SU-DHL-6 (cell line): ENCODE measurements around the gene PVR.

Source experiments
- H2AFZ ChIP-seq: fragments of 200-600 bp; sonication (generic); 2 replicates; pipeline ENCODE4 v1.6.1; 2014; ENCODE audit warnings: low read depth, mild to moderate bottlenecking, moderate library complexity, mixed read lengths, antibody characterized with exemption, low read length; ENCODE audit not compliant: severe bottlenecking
- H3F3A ChIP-seq: fragments of 200-600 bp; shearing (Covaris generic); 2 replicates; pipeline ENCODE4 v1.6.0; 2016; ENCODE audit warnings: antibody characterized with exemption, mild to moderate bottlenecking; ENCODE audit not compliant: insufficient read depth
- H3K27ac ChIP-seq: fragments of 200-600 bp; sonication (generic); 2 replicates; pipeline ENCODE4 v1.5.1; 2016; ENCODE audit warnings: low read depth, mild to moderate bottlenecking, low read length, moderate library complexity, mixed read lengths
- H3K27me3 ChIP-seq: fragments of 200-600 bp; sonication (generic), shearing (Covaris generic); 2 replicates; pipeline ENCODE4 v1.6.0; 2014; ENCODE audit warnings: mild to moderate bottlenecking, low read length
- H3K36me3 ChIP-seq: fragments of 200-600 bp; sonication (generic); 2 replicates; pipeline ENCODE4 v1.6.1; 2014; ENCODE audit warnings: mild to moderate bottlenecking, low read length, mixed read lengths
- H3K4me2 ChIP-seq: fragments of 300-600, 200-600 bp; shearing (Covaris generic), sonication (generic); 2 replicates; pipeline ENCODE4 v1.6.0; 2014; ENCODE audit warnings: low read length, low read depth, mild to moderate bottlenecking; ENCODE audit not compliant: poor library complexity, severe bottlenecking
- H3K4me3 ChIP-seq: fragments of 200-600 bp; sonication (generic); 2 replicates; pipeline ENCODE4 v1.5.1; 2014; ENCODE audit warnings: antibody characterized with exemption, low read length, mild to moderate bottlenecking, mixed read lengths; ENCODE audit not compliant: insufficient read depth, poor library complexity, severe bottlenecking
- H3K79me2 ChIP-seq: fragments of 200-600 bp; sonication (generic); 2 replicates; pipeline ENCODE4 v1.6.1; 2014; ENCODE audit warnings: mild to moderate bottlenecking, low read length, moderate library complexity; ENCODE audit not compliant: insufficient read depth
- H3K9ac ChIP-seq: fragments of 200-600 bp; sonication (generic); 2 replicates; pipeline ENCODE4 v1.7.0; 2014; ENCODE audit warnings: mild to moderate bottlenecking, low read length
- H3K9me2 ChIP-seq: fragments of 200-600 bp; sonication (generic); replicated peaks from 2 replicates; pipeline ENCODE4 v1.6.1; 2014; ENCODE audit warnings: low read length; ENCODE audit not compliant: insufficient read depth
- H3K9me3 ChIP-seq: fragments of 200-600 bp; sonication (generic); 2 replicates; pipeline ENCODE4 v1.6.1; 2014; ENCODE audit warnings: low read length, mixed read lengths; ENCODE audit not compliant: insufficient read depth
- H4K20me1 ChIP-seq: fragments of 200-600 bp; sonication (generic); 2 replicates; pipeline ENCODE4 v1.6.1; 2014; ENCODE audit warnings: low read depth, mild to moderate bottlenecking, antibody characterized with exemption, low read length, moderate library complexity, mixed read lengths
- CTCF ChIP-seq: fragments of 200-600 bp; sonication (generic); IDR thresholded peaks from one replicate; pipeline ENCODE4 v1.5.1; 2017; ENCODE audit warnings: antibody characterized with exemption, mild to moderate bottlenecking, low read length, moderate library complexity; ENCODE audit not compliant: insufficient read depth, poor library complexity, severe bottlenecking
- EZH2phosphoT487 ChIP-seq: fragments of 200-600 bp; sonication (generic), shearing (Covaris generic); conservative IDR thresholded peaks from 2 replicates; pipeline ENCODE4 v1.6.1; 2018; ENCODE audit warnings: mild to moderate bottlenecking, antibody characterized with exemption, low read length, moderate library complexity, mixed read lengths

Gene PVR

DNA sequence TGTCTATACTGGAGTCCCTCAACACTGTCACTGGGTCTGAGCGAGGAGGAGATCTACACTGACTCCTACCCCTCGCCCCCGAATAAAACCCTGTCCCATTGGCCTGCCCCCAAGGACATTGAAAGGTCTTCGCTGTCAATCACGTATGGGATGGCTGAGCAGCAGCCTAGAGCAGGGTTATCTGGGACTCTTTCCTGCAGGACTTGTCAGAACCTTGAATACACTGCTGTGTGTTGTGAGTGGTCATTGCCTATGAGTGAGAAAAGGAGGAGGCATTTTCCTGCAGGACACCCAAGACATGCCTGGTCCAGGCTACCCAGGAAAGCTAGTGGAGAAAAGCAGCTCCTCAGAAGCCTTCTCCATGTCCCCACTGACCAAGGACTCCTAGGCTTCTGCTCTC, 9.6 kb downstream of the PVR start:
- H2AFZ ChIP-seq = no peak overlapping the region
- H3K4me2 ChIP-seq = no peak overlapping the region
- H3K36me3 ChIP-seq = no peaks in the 10 kb centered on the region
- no peak overlapping the region for H3K4me3 ChIP-seq
- no peaks in the 10 kb centered on the region for H3K9me3 ChIP-seq
- H3K79me2 ChIP-seq = no peaks in the 10 kb centered on the region
- no peaks in the 10 kb centered on the region for H3K27me3 ChIP-seq
- H4K20me1 ChIP-seq = no peaks in the 10 kb centered on the region
- no peaks in the 10 kb centered on the region for H3K9me2 ChIP-seq
- no peak overlapping the region for H3K9ac ChIP-seq
- H3K27ac ChIP-seq = no peak overlapping the region
- no peaks in the 10 kb centered on the region for H3F3A ChIP-seq
- TF ChIP-seq CTCF (no peak), EZH2phosphoT487 (no peak)

- Histone ChIP-seq H3K79me2 (no peaks in the 10 kb centered on the region), H4K20me1 (no peaks in the 10 kb centered on the region), H3K27me3 (no peaks in the 10 kb centered on the region), H2AFZ (no peak overlapping the region), H3K4me2 (no peak overlapping the region), H3K36me3 (no peaks in the 10 kb centered on the region), H3K9ac (no peak overlapping the region), H3K9me3 (no peaks in the 10 kb centered on the region), H3K9me2 (no peaks in the 10 kb centered on the region), H3K27ac (no peak overlapping the region), H3K4me3 (no peak overlapping the region), H3F3A (no peaks in the 10 kb centered on the region)
- TF ChIP-seq CTCF (peak; percentile 69), EZH2phosphoT487 (no peak)
Observed at GRCh38 chr19:44653977-44654774, 10.5 kb downstream of the PVR start.

DNA sequence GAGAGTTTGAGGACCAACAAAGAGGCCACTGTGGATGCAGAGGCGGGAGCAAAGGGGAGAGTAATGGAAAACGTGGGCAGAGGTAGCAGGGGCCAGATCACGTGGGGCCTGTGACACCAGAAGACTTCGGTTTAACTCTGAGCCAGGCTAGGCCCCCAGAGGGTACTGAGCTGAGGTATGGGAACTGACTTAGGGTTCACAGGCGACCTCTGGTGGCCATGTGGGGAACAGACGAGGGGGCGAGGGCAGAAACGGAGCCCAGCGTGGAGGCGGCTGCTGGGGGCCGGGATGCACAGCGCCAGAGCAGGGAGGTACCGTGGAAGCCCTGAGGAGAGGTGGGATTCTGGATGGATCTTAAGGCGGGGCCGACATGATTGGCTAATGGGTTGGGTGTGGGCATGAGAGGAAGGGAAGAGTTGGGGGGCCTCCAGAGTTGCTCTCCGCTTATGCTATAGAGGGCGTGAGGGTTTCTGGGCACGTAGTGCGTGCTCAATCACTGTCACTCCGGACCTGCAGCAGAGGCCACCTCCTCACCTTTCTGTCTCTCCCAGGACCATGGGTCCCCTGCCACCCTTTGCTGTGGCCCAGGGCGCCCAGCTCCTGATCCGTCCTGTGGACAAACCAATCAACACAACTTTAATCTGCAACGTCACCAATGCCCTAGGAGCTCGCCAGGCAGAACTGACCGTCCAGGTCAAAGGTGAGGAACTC, 13.7 kb downstream of the PVR start:
- no peaks in the 10 kb centered on the region for H3K79me2 ChIP-seq
- H3K9me2 ChIP-seq = no peaks in the 10 kb centered on the region
- H3F3A ChIP-seq = no peaks in the 10 kb centered on the region
- H2AFZ ChIP-seq = no peak overlapping the region
- no peaks in the 10 kb centered on the region for H3K9me3 ChIP-seq
- H3K9ac ChIP-seq = no peak overlapping the region
- TF ChIP-seq CTCF (peak; percentile 86), EZH2phosphoT487 (no peak)
- no peaks in the 10 kb centered on the region for H3K27me3 ChIP-seq
- no peak overlapping the region for H3K4me2 ChIP-seq
- H3K4me3 ChIP-seq = no peak overlapping the region
- H3K27ac ChIP-seq = no peak overlapping the region
- no peaks in the 10 kb centered on the region for H3K36me3 ChIP-seq
- H4K20me1 ChIP-seq = no peaks in the 10 kb centered on the region
